Inflammatory macrophage treated with lipopolysaccharide for 4 hours (primary cell): ENCODE results near the gene WDR45B.
A peak's percentile ranks its signal among the peaks of the same experiment; 100 is the strongest.
"Not testable (repeated sequence)": the region's sequence is repeated elsewhere in the genome, so short reads cannot be mapped to it uniquely, and the experiment has no call there.

Source experiments
- DNase-seq: peaks from one replicate; pipeline ENCODE4 v3.0.0-alpha.2; 2020

Gene WDR45B

DNA sequence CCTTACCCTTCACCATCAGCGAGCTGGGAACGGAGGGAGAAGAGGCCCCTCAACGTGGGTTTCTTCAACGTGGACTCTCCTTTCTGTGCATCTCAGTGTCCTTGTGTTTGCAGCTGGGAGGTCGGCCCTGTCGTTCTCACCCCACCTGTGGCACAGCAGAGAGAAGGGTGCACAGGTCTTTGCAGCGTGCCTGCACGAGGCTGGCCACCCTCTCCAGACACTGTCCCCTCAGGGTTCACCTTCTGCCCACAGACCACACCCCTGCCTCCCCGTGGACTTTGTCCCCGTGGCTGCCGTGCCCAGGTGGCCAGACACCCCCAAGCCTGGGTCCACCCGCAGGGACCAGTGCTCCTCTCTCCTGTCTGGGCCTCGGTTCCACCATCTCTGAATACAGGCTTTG, 7.3 kb upstream of the WDR45B start:
- no peak for DNase-seq

GRCh38 chr17:82655038-82655479, 6.8 kb upstream of the WDR45B start:
- DNase-seq = peak; percentile 77

GRCh38 chr17:82654611-82655010, 6.4 kb upstream of the WDR45B start:
- not testable (repeated sequence) for DNase-seq

GRCh38 chr17:82653651-82654528, 5.6 kb upstream of the WDR45B start:
- DNase-seq = no peak

DNA sequence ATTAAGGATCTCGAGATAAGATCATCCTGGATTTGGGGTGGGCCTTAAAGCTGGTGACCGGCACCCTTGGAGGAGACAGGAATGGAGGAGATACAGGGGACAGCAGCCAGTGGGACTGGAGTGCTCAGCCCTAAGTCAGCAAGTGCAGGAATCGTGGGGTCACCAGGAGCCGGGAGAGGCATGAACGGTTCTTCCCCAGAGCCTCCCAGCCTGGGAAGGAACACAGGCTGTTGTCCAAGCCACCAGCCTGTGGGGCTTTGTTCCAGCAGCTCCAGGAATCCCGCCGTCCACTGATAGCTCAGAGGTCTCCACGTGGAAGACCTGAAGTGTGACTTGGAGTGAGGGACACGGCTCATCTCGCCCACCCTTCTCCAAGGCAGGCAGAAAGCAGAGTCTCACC, 2.5 kb upstream of the WDR45B start:
- DNase-seq = no peak

GRCh38 chr17:82649501-82650261, 1.4 kb upstream of the WDR45B start:
- DNase-seq = no peak

DNA sequence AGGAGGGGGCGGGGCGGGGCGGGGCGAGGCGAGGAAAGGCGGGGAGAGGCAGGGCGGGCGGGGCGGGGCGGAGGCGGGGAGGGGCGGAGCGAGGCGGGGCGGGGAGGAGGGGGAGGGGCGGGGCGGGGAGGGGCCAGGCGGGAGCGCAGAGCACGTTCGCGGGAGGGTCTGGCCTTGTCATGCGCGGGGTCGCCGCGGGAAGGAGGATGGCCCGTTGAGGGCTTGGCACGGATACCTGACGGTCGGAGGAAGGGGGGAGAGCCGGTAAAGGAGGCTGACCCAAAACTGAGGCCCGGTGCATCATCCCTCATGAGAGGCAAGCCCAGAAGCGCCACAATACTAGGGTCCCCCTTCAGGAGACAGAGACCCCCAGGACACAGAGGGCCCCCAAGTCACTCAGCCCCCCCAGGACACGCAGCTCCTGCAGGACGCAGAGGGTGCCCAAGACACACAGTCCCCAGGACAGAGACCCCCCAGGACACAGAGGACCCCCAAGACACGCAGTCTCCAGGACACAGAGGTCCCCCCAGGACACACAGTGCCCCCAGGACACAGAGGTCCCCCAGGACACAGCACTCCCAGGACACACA, 593 bp upstream of the WDR45B start:
- DNase-seq = no peak

GRCh38 chr17:82647593-82648164, 565 bp downstream of the WDR45B start:
- peak; percentile 42 for DNase-seq

DNA sequence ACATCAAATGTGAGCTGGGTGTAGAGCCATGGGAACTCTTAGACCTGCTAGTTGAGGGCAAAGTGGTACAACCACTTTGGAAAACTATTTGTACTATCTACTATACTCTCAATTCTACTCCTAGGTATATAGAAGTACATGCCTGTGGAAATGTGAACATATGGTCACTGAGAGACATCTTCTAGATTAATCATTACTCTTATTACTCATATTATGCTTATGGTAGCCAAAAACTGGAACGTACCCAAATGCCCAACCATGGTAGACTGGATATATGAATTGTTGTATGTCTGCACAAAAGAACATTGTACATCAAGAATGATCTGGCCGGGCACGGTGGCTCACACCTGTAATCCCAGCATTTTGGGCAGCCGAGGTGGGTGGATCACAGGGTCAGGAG, 2.7 kb downstream of the WDR45B start:
- DNase-seq = no peak

- no peak for DNase-seq
These were observed 4.1 kb downstream of the WDR45B start for GRCh38 chr17:82644148-82644547.

- no peak for DNase-seq
These were observed 6.2 kb downstream of the WDR45B start for GRCh38 chr17:82642022-82642421.

- DNase-seq = peak; percentile 24
These were observed 8.2 kb downstream of the WDR45B start for GRCh38 chr17:82640036-82640435.

DNA sequence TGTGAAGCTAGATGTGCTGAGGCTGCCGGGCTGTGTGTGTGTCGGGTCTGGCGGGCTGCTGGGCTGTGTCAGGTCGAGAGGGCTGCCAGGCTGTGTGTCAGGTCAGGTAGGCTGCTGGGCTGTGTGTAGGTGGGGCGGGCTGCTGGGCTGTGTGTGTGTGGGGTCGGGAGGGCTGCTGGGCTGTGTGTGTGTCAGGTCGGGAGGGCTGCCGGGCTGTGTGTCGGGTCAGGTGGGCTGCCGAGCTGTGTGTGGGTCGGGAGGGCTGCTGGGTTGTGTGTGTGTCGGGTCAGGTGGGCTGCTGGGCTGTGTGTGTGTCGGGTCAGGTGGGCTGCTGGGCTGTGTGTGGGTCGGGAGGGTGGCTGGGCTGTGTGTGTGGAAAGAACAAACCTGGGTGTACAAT, 8.6 kb downstream of the WDR45B start:
- no peak for DNase-seq

GRCh38 chr17:82638183-82638773, 10.0 kb downstream of the WDR45B start:
- no peak for DNase-seq

DNA sequence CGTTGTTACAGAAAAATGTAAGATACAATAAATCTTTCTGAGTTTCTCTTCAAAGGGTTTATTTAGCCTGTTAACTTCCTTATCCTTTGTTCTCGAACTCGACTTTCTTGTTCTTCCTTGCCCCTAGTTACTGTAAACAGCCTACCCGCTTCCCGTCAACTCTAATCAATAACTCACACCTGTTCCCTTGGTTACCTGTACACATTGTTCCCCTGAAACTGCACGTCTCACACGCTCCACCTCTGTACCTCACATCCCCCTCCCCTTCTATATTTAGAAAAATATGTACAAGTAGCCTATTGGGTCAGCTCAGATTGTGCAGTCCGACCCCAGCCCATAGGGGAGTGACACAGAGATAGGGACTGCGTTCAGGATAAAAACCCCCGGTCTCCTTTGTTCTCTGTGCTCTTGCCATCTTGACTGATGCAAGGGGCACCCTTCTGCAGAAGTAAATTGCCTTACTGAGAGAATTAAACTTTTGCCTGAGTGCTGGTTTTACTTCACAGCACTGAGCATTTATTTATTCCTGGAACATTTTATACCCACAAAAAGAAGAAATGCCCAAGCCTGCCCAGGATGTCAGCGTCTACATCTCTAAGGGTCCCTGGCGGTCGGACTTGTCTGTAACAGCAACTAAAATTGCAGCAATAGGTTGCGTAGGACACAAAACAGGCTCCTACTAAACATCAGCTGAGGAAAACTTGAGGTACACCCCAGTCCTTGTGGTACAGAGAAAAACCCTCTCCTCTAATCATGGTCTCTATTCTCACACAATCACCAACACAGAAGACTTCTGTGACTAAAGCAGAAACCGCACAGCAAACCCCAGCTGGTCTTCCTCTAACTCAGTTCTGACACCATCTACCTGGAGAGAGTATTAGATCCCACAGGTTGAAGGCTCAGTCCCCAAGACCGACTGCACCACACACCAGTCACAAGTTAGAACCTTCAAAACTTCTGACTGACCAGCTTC, 11.3 kb downstream of the WDR45B start:
- no peak for DNase-seq

GRCh38 chr17:82633343-82633742, 14.9 kb downstream of the WDR45B start:
- DNase-seq = no peak

- DNase-seq = no peak
These were observed 15.8 kb downstream of the WDR45B start for GRCh38 chr17:82632451-82632850.

GRCh38 chr17:82631544-82631943, 16.7 kb downstream of the WDR45B start:
- no peak for DNase-seq

DNA sequence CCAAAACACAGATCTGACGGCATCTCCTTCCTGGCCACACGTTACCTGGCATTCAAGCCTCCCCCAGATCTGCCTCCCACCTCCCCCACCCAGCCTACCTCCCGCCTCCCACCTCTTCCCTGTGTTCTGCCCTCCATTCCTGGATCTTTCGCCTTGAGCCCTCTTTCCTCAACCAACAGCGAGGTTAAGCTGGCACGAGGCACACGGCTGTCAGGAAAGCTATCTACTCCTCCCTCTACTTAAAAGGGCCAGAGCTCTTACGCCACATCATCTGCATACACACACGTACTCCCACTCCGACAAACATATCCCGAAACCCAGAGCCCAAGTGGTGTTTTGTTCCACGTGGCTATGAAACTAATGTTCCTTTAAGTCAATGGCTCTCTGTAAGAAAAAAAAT, 18.0 kb downstream of the WDR45B start:
- DNase-seq = no peak

GRCh38 chr17:82629748-82630147, 18.5 kb downstream of the WDR45B start:
- no peak for DNase-seq

DNA sequence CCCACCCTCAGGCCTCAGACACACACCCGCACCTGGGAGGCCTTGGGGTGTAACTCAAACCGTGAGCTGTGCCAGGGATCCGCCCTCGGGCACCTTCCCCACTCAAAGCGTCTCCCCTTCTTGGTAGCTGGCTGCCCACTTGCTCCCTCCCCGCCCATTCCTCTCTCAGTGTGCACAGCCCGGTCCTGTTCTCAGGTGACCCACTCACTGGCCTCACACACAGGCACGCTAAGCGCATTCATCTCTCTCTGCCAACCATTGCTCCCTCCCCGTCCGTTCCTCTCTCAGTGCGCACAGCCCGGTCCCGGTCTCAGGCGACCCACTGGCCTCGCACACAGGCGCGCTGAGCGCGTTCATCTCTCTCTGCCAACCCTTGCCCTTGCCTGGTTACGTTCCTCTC, 20.8 kb downstream of the WDR45B start:
- no peak for DNase-seq

GRCh38 chr17:82623707-82624106, 24.5 kb downstream of the WDR45B start:
- peak; percentile 54 for DNase-seq
